Neural progenitor cell (in vitro differentiated cells): ENCODE measurements around the gene FRRS1.

Experiments used
- CTCF ChIP-seq: fragments of 200-600 bp; sonication (generic); IDR thresholded peaks from 2 replicates; pipeline ENCODE4 v1.5.1; 2017; ENCODE audit warnings: antibody characterized with exemption, mild to moderate bottlenecking
- EZH2 ChIP-seq: fragments of 200-600 bp; sonication (generic); IDR thresholded peaks from 2 replicates; pipeline ENCODE4 v1.6.1; 2017; ENCODE audit warnings: antibody characterized with exemption, mild to moderate bottlenecking, moderate library complexity

- TF ChIP-seq CTCF: no peak
- no peak for TF ChIP-seq EZH2
These were observed 27.5 kb downstream of the FRRS1 start for GRCh38 chr1:99738858-99739465.
